Measurements from ENCODE around the gene RIPOR2. TPM values are rescaled to one million over a fixed set of nuclear protein-coding genes. Genes with fewer than 3 reads are reported as not detected.

The RIPOR2 gene
- total RNA-seq, 1 donor from 2014 or later: 9.9 TPM

DNA sequence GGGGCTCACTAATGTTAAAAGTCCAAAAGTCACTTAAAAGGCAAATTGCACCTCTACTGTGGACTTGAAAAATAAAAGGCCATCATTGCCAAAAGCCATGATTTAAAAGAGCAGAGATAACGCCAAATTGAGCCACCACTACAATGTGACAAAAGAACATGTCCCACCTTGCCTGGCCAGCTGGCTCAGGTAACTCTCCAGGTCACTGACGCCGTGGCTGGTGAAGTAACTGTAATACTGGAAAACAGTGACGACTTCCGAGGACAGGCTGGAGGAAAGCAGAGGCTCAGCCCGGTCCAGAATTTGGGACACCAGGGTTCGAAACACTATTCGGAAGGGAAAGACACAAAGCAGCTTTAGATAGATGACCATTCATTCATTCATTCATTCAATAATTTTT lies 107.8 kb downstream of the RIPOR2 start:
- no peak overlapping the region for H3K9ac ChIP-seq (ENCODE audit: low read depth in 1 of 3, low read length in 3 of 3)
- H3K36me3 ChIP-seq (ENCODE audit: control insufficient read depth in 3 of 3, insufficient read depth in 3 of 3, low read length in 3 of 3): peaks cover 27 to 50% (median 27%) of the 10 kb centered on the region in 3 donors
- no peak overlapping the region for H3K4me3 ChIP-seq (ENCODE audit: low read length in 3 of 3)
- H3K27me3 ChIP-seq (ENCODE audit: control insufficient read depth in 3 of 3, insufficient read depth in 3 of 3, low read length in 3 of 3): no peaks in the 10 kb centered on the region
- H3K9me3 ChIP-seq (ENCODE audit: control insufficient read depth in 3 of 3, low read length in 3 of 3): no peaks in the 10 kb centered on the region
- H3K27ac ChIP-seq (ENCODE audit: low read depth, low read length): no peak overlapping the region
- no peaks in the 10 kb centered on the region for H3K4me1 ChIP-seq (ENCODE audit: control insufficient read depth in 3 of 3, insufficient read depth in 3 of 3, low read length in 3 of 3)

DNA sequence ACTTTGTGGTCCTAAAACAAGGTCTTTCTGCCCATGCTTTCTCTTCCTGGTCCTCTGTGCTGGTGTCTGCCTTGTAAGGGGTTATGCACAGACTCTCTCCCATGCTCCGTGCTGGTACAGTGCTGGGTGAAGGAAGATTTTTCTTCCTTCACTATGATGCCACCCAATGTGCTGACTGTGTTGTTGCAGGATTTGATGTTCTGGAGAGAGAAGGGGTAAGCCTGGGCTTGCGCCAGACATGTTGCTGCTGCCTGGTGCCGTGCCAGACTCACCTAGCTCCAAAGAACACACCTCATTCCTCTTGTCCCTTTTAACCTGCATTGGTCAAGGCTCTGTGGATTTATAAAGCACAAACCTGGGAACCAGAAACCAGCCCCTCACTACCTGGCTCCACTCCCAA lies 108.6 kb downstream of the RIPOR2 start:
- no peak overlapping the region for H3K27ac ChIP-seq (ENCODE audit: low read depth, low read length)
- no peak overlapping the region for H3K4me3 ChIP-seq (ENCODE audit: low read length in 3 of 3)
- H3K27me3 ChIP-seq (ENCODE audit: control insufficient read depth in 3 of 3, insufficient read depth in 3 of 3, low read length in 3 of 3): no peaks in the 10 kb centered on the region
- no peaks in the 10 kb centered on the region for H3K4me1 ChIP-seq (ENCODE audit: control insufficient read depth in 3 of 3, insufficient read depth in 3 of 3, low read length in 3 of 3)
- peaks cover 26 to 47% (median 30%) of the 10 kb centered on the region in 3 donors for H3K36me3 ChIP-seq (ENCODE audit: control insufficient read depth in 3 of 3, insufficient read depth in 3 of 3, low read length in 3 of 3)
- no peak overlapping the region for H3K9ac ChIP-seq (ENCODE audit: low read depth in 1 of 3, low read length in 3 of 3)
- H3K9me3 ChIP-seq (ENCODE audit: control insufficient read depth in 3 of 3, low read length in 3 of 3): no peaks in the 10 kb centered on the region

DNA sequence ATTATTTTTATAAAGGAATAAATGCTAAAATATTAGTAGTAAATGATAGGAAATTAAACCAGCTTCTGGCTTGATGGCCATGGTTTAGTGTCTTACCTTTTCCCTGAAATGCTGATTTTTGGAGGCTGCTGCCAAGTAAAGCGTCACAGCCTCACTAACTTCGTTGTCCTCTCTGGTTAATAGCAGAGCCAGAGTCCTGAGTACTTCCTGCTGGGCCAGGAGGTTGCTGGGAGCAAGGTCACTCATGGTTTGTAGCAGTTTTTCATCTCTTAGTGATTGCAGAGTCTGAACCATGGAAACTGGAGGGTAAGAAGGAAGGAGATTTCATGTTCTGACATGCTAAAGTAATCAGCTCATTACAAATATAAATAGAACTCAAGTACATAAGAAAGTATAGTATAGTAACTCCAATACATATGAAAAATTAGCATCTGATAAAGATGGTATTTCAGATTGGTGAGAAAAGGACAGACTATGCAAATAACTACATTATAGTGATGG lies 110.6 kb downstream of the RIPOR2 start:
- H3K9ac ChIP-seq (ENCODE audit: low read depth in 1 of 3, low read length in 3 of 3): no peak overlapping the region
- no peaks in the 10 kb centered on the region for H3K9me3 ChIP-seq (ENCODE audit: control insufficient read depth in 3 of 3, low read length in 3 of 3)
- no peak overlapping the region for H3K27ac ChIP-seq (ENCODE audit: low read depth, low read length)
- H3K36me3 ChIP-seq (ENCODE audit: control insufficient read depth in 3 of 3, insufficient read depth in 3 of 3, low read length in 3 of 3): peaks cover 20 to 40% (median 26%) of the 10 kb centered on the region in 3 donors
- H3K4me1 ChIP-seq (ENCODE audit: control insufficient read depth in 3 of 3, insufficient read depth in 3 of 3, low read length in 3 of 3): no peaks in the 10 kb centered on the region
- H3K27me3 ChIP-seq (ENCODE audit: control insufficient read depth in 3 of 3, insufficient read depth in 3 of 3, low read length in 3 of 3): no peaks in the 10 kb centered on the region
- H3K4me3 ChIP-seq (ENCODE audit: low read length in 3 of 3): no peak overlapping the region

DNA sequence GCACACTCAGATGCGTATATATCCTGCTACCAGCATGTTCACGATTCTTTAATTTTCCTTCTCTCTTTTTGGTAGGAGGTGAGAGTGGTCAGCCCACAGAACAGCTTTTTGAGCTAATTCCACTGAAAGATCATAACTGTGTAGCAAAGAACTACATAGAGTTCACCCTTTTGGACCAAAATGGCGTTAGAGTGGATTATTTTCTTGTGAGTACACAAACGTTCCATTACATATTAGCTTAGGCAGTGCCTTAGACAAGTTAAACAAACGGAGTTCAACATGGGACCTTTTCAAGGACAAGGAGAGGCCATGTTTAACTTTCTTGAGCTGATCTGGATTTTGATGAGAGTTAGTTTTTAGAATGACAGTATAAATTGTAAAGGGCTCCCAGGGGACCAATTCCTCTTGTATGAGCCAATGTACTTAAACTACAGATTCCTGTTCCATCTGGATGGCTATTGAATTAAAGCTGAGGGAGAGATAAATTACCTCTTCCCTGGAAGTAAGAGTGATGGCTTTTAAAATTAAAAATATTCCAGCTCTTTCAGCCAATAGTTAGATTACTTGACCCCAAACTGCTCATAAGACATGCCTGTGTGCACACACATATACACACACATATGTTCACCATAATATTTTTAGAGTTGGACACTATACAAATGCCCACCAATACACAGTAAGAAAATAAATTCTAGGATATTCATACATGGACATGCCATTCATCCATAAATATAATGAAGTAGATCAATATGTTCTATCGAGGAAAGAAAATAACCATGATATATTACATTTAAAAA lies 111.4 kb downstream of the RIPOR2 start:
- Histone ChIP-seq H3K4me1 (ENCODE audit: control insufficient read depth in 3 of 3, insufficient read depth in 3 of 3, low read length in 3 of 3) (no peaks in the 10 kb centered on the region), H3K27me3 (ENCODE audit: control insufficient read depth in 3 of 3, insufficient read depth in 3 of 3, low read length in 3 of 3) (no peaks in the 10 kb centered on the region), H3K27ac (ENCODE audit: low read depth, low read length) (no peak overlapping the region), H3K4me3 (ENCODE audit: low read length in 3 of 3) (no peak overlapping the region), H3K9me3 (ENCODE audit: control insufficient read depth in 3 of 3, low read length in 3 of 3) (no peaks in the 10 kb centered on the region), H3K36me3 (ENCODE audit: control insufficient read depth in 3 of 3, insufficient read depth in 3 of 3, low read length in 3 of 3) (peaks cover 20 to 35% (median 26%) of the 10 kb centered on the region in 3 donors), H3K9ac (ENCODE audit: low read depth in 1 of 3, low read length in 3 of 3) (no peak overlapping the region)

DNA sequence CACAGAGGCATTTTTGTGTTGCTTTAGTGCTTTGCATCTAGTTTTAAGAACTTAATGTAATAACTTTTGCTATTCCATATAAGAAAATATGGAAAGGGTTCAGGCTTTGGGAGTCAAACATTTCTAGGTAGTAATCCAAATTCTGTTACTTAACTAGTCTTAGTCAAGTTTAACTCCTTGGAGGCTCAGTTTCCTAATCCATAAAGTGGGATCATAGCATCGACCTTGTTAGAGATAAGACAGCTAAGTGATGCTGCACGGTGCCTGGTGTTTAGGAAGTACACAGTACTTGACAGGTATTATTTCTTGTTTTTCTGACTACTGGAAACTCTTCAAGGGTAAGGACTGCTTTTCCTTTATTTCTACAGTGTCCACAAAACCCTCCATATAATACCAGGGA lies 112.6 kb downstream of the RIPOR2 start:
- H3K9ac ChIP-seq (ENCODE audit: low read depth in 1 of 3, low read length in 3 of 3): no peak overlapping the region
- no peaks in the 10 kb centered on the region for H3K4me1 ChIP-seq (ENCODE audit: control insufficient read depth in 3 of 3, insufficient read depth in 3 of 3, low read length in 3 of 3)
- H3K27ac ChIP-seq (ENCODE audit: low read depth, low read length): no peak overlapping the region
- peaks cover 20 to 37% (median 26%) of the 10 kb centered on the region in 3 donors for H3K36me3 ChIP-seq (ENCODE audit: control insufficient read depth in 3 of 3, insufficient read depth in 3 of 3, low read length in 3 of 3)
- no peaks in the 10 kb centered on the region for H3K9me3 ChIP-seq (ENCODE audit: control insufficient read depth in 3 of 3, low read length in 3 of 3)
- no peaks in the 10 kb centered on the region for H3K27me3 ChIP-seq (ENCODE audit: control insufficient read depth in 3 of 3, insufficient read depth in 3 of 3, low read length in 3 of 3)
- no peak overlapping the region for H3K4me3 ChIP-seq (ENCODE audit: low read length in 3 of 3)

DNA sequence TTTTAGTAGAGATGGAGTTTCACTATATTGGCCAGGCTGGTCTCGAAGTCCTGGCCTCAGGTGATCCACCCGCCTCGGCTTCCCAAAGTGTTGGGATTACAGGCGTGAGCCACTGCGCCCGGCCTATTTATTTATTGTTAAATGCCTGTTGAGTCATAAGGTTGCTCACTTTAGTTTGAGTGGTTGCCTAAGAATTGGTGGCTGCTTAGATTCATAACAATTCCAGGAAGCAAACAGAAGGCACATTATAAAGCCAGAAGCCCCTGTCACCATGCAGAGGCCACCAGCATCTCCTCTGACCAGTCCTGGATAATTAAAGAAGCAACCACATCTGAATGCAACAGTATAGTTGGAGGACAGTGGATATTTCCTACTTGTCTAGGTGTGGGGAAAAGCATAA lies 113.1 kb downstream of the RIPOR2 start:
- Histone ChIP-seq H3K4me1 (ENCODE audit: control insufficient read depth in 3 of 3, insufficient read depth in 3 of 3, low read length in 3 of 3) (no peaks in the 10 kb centered on the region), H3K4me3 (ENCODE audit: low read length in 3 of 3) (no peak overlapping the region), H3K9ac (ENCODE audit: low read depth in 1 of 3, low read length in 3 of 3) (no peak overlapping the region), H3K27me3 (ENCODE audit: control insufficient read depth in 3 of 3, insufficient read depth in 3 of 3, low read length in 3 of 3) (no peaks in the 10 kb centered on the region), H3K27ac (ENCODE audit: low read depth, low read length) (no peak overlapping the region), H3K9me3 (ENCODE audit: control insufficient read depth in 3 of 3, low read length in 3 of 3) (no peaks in the 10 kb centered on the region), H3K36me3 (ENCODE audit: control insufficient read depth in 3 of 3, insufficient read depth in 3 of 3, low read length in 3 of 3) (peaks cover 17 to 35% (median 23%) of the 10 kb centered on the region in 3 donors)

DNA sequence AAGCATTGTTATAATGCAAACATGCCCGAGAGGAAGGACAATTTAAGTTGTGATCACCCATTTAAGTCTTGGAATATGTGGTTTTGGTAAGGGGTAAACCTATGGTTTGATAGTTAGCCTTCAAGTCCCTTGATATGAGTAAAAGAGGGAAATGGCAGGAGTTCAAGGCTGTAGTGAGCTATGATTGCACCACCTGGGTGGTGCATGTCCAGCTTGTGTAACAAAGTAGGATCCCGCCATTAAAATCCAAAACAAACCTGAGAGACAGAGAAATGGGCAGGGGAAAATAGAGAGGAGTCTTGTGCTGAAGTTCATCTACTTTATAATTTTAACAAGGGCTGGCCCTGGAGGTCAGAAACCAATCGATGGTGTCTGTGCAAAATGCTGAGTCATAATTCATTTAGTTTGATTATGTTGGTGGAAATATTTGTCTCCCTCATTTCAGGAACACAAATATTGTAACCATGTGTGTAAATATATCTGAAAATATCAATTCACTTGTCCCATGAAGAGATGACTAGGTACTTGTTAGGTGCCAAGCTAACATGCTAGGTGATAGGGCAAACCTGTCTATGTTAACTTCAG lies 113.8 kb downstream of the RIPOR2 start:
- H3K4me1 ChIP-seq (ENCODE audit: control insufficient read depth in 3 of 3, insufficient read depth in 3 of 3, low read length in 3 of 3): no peaks in the 10 kb centered on the region
- no peak overlapping the region for H3K4me3 ChIP-seq (ENCODE audit: low read length in 3 of 3)
- peaks cover 11 to 28% (median 18%) of the 10 kb centered on the region in 3 donors for H3K36me3 ChIP-seq (ENCODE audit: control insufficient read depth in 3 of 3, insufficient read depth in 3 of 3, low read length in 3 of 3)
- H3K9ac ChIP-seq (ENCODE audit: low read depth in 1 of 3, low read length in 3 of 3): no peak overlapping the region
- no peak overlapping the region for H3K27ac ChIP-seq (ENCODE audit: low read depth, low read length)
- H3K27me3 ChIP-seq (ENCODE audit: control insufficient read depth in 3 of 3, insufficient read depth in 3 of 3, low read length in 3 of 3): no peaks in the 10 kb centered on the region
- H3K9me3 ChIP-seq (ENCODE audit: control insufficient read depth in 3 of 3, low read length in 3 of 3): no peaks in the 10 kb centered on the region

DNA sequence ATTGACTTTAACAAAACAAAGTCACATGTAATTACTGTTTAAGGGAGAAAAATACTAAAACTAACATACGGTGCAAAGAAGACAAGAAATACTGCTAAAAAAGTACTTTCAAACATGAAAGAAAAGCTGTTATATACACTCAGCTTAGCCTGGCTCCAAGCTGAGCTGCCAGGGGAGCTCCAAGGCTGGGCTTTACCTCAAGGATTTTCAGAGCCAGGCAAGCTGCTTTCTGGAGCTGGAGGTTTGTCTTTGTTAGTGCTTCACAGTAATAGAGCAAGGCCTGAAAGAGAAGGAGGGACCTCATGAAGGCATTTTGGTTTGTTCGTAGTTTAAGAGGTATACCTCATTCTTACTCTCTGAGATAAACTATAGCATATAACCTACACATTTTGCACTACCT lies 117.4 kb downstream of the RIPOR2 start:
- Histone ChIP-seq H3K36me3 (ENCODE audit: control insufficient read depth in 3 of 3, insufficient read depth in 3 of 3, low read length in 3 of 3) (peaks cover 0 to 11% (median 9%) of the 10 kb centered on the region in 3 donors), H3K9me3 (ENCODE audit: control insufficient read depth in 3 of 3, low read length in 3 of 3) (no peaks in the 10 kb centered on the region), H3K4me1 (ENCODE audit: control insufficient read depth in 3 of 3, insufficient read depth in 3 of 3, low read length in 3 of 3) (no peaks in the 10 kb centered on the region), H3K4me3 (ENCODE audit: low read length in 3 of 3) (no peak overlapping the region), H3K9ac (ENCODE audit: low read depth in 1 of 3, low read length in 3 of 3) (no peak overlapping the region), H3K27me3 (ENCODE audit: control insufficient read depth in 3 of 3, insufficient read depth in 3 of 3, low read length in 3 of 3) (no peaks in the 10 kb centered on the region), H3K27ac (ENCODE audit: low read depth, low read length) (no peak overlapping the region)

DNA sequence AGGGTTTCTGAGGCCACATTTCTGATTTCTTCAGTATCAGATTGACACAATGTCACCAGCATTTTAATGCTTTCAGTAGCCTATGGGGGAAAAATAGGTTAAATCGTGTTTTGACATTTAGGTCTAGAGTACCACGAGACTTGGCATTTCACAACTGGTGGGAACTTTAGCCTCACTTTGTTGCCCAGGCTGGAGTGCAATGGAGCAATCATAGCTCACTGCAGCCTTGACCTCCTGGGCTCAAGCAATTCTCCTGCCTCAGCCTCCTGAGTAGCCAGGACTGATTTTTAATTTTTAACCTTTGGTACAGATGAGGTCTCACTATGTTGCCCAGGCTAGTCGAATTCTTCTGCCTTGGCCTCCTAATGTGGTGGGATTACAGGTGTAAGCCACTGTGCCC lies 126.0 kb downstream of the RIPOR2 start:
- Histone ChIP-seq H3K36me3 (ENCODE audit: control insufficient read depth in 3 of 3, insufficient read depth in 3 of 3, low read length in 3 of 3) (peaks cover 10 to 30% (median 16%) of the 10 kb centered on the region in 3 donors), H3K4me1 (ENCODE audit: control insufficient read depth in 3 of 3, insufficient read depth in 3 of 3, low read length in 3 of 3) (no peaks in the 10 kb centered on the region), H3K4me3 (ENCODE audit: low read length in 3 of 3) (no peak overlapping the region), H3K27me3 (ENCODE audit: control insufficient read depth in 3 of 3, insufficient read depth in 3 of 3, low read length in 3 of 3) (no peaks in the 10 kb centered on the region), H3K9ac (ENCODE audit: low read depth in 1 of 3, low read length in 3 of 3) (no peak overlapping the region), H3K27ac (ENCODE audit: low read depth, low read length) (no peak overlapping the region), H3K9me3 (ENCODE audit: control insufficient read depth in 3 of 3, low read length in 3 of 3) (no peaks in the 10 kb centered on the region)

DNA sequence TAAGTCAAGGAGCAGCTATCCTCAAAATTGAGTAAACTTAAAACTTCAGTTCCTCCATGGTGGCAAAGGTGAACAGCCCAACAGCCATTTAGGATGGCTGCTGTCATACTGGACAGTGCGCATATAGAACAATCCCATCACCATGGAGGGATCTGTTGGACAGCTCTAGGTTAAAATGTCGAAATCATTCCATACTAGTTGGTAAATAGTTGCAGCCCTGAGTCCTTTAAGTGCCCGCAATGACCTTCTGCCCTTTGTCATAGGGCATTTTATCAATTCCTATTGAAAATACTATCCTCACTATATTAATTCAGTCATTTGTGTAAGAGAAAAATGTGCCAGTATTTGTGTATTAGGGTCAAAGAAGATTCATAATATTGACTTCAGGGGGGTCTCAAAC lies 128.2 kb downstream of the RIPOR2 start:
- H3K4me1 ChIP-seq (ENCODE audit: control insufficient read depth in 3 of 3, insufficient read depth in 3 of 3, low read length in 3 of 3): no peaks in the 10 kb centered on the region
- H3K27ac ChIP-seq (ENCODE audit: low read depth, low read length): no peak overlapping the region
- no peaks in the 10 kb centered on the region for H3K9me3 ChIP-seq (ENCODE audit: control insufficient read depth in 3 of 3, low read length in 3 of 3)
- H3K27me3 ChIP-seq (ENCODE audit: control insufficient read depth in 3 of 3, insufficient read depth in 3 of 3, low read length in 3 of 3): no peaks in the 10 kb centered on the region
- no peak overlapping the region for H3K9ac ChIP-seq (ENCODE audit: low read depth in 1 of 3, low read length in 3 of 3)
- peaks cover 10 to 30% (median 16%) of the 10 kb centered on the region in 3 donors for H3K36me3 ChIP-seq (ENCODE audit: control insufficient read depth in 3 of 3, insufficient read depth in 3 of 3, low read length in 3 of 3)
- H3K4me3 ChIP-seq (ENCODE audit: low read length in 3 of 3): no peak overlapping the region
